Measurements from ENCODE around the gene MR1. TPM values are rescaled to one million over a fixed set of nuclear protein-coding genes. Genes with fewer than 3 reads are reported as not detected.

MR1 gene
- total and polyA plus RNA-seq, 2 of the 13 experiments (the other 11 are each of a cell fraction or from before 2014, with no cell fraction given), result 7.7 to 10.4 TPM

DNA sequence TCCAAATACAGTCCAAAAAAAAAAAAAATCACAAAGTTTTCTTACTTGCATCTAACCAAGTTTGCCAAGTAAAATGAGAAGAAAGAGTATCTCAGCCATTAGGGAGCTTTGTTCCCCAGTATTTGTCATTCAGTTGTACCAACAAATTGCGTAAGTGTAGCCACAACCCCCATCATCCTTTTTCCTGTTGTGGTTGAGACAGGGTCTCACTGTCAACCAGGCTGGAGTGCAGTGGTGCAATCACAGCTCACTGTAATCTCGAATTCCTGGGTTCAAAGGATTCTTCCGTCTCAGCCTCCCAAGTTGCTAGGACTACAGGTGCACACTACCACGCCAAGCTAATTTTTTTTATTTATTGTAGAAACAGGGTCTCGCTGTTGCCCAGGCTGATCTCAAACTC lies 20.6 kb upstream of the MR1 start (continued):
- TF ChIP-seq FOXA3 (CRISPR knock-in tag; IDR thresholded peaks at IDR 0.05), result peak; percentile 44; the same call in 1 of the 2 replicates
- no peak for TF ChIP-seq RXRA (CRISPR knock-in tag; IDR thresholded peaks at IDR 0.05)
- TF ChIP-seq, protein P1, sequence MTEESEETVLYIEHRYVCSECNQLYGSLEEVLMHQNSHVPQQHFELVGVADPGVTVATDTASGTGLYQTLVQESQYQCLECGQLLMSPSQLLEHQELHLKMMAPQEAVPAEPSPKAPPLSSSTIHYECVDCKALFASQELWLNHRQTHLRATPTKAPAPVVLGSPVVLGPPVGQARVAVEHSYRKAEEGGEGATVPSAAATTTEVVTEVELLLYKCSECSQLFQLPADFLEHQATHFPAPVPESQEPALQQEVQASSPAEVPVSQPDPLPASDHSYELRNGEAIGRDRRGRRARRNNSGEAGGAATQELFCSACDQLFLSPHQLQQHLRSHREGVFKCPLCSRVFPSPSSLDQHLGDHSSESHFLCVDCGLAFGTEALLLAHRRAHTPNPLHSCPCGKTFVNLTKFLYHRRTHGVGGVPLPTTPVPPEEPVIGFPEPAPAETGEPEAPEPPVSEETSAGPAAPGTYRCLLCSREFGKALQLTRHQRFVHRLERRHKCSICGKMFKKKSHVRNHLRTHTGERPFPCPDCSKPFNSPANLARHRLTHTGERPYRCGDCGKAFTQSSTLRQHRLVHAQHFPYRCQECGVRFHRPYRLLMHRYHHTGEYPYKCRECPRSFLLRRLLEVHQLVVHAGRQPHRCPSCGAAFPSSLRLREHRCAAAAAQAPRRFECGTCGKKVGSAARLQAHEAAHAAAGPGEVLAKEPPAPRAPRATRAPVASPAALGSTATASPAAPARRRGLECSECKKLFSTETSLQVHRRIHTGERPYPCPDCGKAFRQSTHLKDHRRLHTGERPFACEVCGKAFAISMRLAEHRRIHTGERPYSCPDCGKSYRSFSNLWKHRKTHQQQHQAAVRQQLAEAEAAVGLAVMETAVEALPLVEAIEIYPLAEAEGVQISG (CRISPR knock-in tag; IDR thresholded peaks at IDR 0.05), result no peak
- TF ChIP-seq ZNF124 (CRISPR knock-in tag; IDR thresholded peaks at IDR 0.05), result no peak
- TF ChIP-seq, protein P2, sequence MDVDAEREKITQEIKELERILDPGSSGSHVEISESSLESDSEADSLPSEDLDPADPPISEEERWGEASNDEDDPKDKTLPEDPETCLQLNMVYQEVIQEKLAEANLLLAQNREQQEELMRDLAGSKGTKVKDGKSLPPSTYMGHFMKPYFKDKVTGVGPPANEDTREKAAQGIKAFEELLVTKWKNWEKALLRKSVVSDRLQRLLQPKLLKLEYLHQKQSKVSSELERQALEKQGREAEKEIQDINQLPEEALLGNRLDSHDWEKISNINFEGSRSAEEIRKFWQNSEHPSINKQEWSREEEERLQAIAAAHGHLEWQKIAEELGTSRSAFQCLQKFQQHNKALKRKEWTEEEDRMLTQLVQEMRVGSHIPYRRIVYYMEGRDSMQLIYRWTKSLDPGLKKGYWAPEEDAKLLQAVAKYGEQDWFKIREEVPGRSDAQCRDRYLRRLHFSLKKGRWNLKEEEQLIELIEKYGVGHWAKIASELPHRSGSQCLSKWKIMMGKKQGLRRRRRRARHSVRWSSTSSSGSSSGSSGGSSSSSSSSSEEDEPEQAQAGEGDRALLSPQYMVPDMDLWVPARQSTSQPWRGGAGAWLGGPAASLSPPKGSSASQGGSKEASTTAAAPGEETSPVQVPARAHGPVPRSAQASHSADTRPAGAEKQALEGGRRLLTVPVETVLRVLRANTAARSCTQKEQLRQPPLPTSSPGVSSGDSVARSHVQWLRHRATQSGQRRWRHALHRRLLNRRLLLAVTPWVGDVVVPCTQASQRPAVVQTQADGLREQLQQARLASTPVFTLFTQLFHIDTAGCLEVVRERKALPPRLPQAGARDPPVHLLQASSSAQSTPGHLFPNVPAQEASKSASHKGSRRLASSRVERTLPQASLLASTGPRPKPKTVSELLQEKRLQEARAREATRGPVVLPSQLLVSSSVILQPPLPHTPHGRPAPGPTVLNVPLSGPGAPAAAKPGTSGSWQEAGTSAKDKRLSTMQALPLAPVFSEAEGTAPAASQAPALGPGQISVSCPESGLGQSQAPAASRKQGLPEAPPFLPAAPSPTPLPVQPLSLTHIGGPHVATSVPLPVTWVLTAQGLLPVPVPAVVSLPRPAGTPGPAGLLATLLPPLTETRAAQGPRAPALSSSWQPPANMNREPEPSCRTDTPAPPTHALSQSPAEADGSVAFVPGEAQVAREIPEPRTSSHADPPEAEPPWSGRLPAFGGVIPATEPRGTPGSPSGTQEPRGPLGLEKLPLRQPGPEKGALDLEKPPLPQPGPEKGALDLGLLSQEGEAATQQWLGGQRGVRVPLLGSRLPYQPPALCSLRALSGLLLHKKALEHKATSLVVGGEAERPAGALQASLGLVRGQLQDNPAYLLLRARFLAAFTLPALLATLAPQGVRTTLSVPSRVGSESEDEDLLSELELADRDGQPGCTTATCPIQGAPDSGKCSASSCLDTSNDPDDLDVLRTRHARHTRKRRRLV (CRISPR knock-in tag; IDR thresholded peaks at IDR 0.05), result no peak
- TF ChIP-seq, protein P3, sequence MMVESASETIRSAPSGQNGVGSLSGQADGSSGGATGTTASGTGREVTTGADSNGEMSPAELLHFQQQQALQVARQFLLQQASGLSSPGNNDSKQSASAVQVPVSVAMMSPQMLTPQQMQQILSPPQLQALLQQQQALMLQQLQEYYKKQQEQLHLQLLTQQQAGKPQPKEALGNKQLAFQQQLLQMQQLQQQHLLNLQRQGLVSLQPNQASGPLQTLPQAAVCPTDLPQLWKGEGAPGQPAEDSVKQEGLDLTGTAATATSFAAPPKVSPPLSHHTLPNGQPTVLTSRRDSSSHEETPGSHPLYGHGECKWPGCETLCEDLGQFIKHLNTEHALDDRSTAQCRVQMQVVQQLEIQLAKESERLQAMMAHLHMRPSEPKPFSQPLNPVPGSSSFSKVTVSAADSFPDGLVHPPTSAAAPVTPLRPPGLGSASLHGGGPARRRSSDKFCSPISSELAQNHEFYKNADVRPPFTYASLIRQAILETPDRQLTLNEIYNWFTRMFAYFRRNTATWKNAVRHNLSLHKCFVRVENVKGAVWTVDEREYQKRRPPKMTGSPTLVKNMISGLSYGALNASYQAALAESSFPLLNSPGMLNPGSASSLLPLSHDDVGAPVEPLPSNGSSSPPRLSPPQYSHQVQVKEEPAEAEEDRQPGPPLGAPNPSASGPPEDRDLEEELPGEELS (CRISPR knock-in tag; IDR thresholded peaks at IDR 0.05), result peak; percentile 80
- no peak for TF ChIP-seq POLR2A (IDR thresholded peaks at IDR 0.05; ENCODE audit: insufficient read depth in 1 of 2, low read depth in 2 of 2, low read length in 2 of 2)
- no peak for TF ChIP-seq HDAC1 (CRISPR knock-in tag; IDR thresholded peaks at IDR 0.05)
- no peak for TF ChIP-seq ZNF780A (CRISPR knock-in tag; IDR thresholded peaks at IDR 0.05)
- no peak for TF ChIP-seq ZNF839 (CRISPR knock-in tag; IDR thresholded peaks at IDR 0.05; ENCODE audit: borderline replicate concordance)
- no peak for TF ChIP-seq ZNF12 (CRISPR knock-in tag; IDR thresholded peaks at IDR 0.05)
- no peak for TF ChIP-seq PHF8 (CRISPR knock-in tag; IDR thresholded peaks at IDR 0.05)
- TF ChIP-seq, protein P4, sequence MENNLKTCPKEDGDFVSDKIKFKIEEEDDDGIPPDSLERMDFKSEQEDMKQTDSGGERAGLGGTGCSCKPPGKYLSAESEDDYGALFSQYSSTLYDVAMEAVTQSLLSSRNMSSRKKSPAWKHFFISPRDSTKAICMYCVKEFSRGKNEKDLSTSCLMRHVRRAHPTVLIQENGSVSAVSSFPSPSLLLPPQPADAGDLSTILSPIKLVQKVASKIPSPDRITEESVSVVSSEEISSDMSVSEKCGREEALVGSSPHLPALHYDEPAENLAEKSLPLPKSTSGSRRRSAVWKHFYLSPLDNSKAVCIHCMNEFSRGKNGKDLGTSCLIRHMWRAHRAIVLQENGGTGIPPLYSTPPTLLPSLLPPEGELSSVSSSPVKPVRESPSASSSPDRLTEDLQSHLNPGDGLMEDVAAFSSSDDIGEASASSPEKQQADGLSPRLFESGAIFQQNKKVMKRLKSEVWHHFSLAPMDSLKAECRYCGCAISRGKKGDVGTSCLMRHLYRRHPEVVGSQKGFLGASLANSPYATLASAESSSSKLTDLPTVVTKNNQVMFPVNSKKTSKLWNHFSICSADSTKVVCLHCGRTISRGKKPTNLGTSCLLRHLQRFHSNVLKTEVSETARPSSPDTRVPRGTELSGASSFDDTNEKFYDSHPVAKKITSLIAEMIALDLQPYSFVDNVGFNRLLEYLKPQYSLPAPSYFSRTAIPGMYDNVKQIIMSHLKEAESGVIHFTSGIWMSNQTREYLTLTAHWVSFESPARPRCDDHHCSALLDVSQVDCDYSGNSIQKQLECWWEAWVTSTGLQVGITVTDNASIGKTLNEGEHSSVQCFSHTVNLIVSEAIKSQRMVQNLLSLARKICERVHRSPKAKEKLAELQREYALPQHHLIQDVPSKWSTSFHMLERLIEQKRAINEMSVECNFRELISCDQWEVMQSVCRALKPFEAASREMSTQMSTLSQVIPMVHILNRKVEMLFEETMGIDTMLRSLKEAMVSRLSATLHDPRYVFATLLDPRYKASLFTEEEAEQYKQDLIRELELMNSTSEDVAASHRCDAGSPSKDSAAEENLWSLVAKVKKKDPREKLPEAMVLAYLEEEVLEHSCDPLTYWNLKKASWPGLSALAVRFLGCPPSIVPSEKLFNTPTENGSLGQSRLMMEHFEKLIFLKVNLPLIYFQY (CRISPR knock-in tag; IDR thresholded peaks at IDR 0.05; ENCODE audit: borderline replicate concordance), result no peak
